Measurements from ENCODE around the gene APP.

The APP gene

DNA sequence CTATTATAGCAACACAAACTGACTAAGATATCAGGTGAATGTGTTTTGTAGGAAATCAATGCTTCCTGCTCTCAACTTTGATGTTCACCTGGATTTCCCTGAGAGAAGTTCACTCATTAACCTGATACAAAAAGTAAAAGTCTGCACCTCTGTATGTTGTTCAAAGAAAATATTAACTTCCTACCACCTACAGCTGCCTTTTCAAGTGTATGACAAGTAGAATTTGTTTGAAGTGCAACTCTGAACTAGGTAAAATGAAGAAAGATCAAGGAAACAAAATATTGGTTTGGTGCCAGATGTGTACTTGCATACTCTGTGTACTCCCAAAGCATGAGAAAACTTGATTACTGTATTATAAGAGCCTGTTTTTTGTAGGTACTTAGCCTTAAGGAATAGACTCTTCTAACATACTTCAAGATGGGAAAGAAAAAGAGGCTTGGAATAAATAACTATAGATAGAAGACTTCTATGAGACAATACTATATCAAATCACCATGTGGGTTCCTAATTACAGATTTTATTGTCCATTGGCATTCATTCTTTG is 193.4 kb downstream of the APP start:
- H3K9ac ChIP-seq (ENCODE audit: low read length): no peak overlapping the region
- TF ChIP-seq EZH2phosphoT487 (IDR thresholded peaks at IDR 0.05; ENCODE audit: low read length) (no peak), EZH2 (optimal IDR thresholded peaks at IDR 0.05; ENCODE audit: low read depth, low read length) (no peak)
- TF ChIP-seq, protein P1, sequence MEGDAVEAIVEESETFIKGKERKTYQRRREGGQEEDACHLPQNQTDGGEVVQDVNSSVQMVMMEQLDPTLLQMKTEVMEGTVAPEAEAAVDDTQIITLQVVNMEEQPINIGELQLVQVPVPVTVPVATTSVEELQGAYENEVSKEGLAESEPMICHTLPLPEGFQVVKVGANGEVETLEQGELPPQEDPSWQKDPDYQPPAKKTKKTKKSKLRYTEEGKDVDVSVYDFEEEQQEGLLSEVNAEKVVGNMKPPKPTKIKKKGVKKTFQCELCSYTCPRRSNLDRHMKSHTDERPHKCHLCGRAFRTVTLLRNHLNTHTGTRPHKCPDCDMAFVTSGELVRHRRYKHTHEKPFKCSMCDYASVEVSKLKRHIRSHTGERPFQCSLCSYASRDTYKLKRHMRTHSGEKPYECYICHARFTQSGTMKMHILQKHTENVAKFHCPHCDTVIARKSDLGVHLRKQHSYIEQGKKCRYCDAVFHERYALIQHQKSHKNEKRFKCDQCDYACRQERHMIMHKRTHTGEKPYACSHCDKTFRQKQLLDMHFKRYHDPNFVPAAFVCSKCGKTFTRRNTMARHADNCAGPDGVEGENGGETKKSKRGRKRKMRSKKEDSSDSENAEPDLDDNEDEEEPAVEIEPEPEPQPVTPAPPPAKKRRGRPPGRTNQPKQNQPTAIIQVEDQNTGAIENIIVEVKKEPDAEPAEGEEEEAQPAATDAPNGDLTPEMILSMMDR (IDR thresholded peaks at IDR 0.05; ENCODE audit: low read length): no peak
- H3K4me1 ChIP-seq (ENCODE audit: low read length): no peaks in the 10 kb centered on the region
- H3K79me2 ChIP-seq (ENCODE audit: low read length): no peaks in the 10 kb centered on the region
- no peaks in the 10 kb centered on the region for H3K9me3 ChIP-seq (replicated peaks; ENCODE audit: insufficient read depth, low read length)
- no peaks in the 10 kb centered on the region for H3K9me2 ChIP-seq (replicated peaks; ENCODE audit: insufficient read depth, low read length)
- no peak overlapping the region for H3K27ac ChIP-seq (ENCODE audit: low read length)
- no peaks in the 10 kb centered on the region for H3K27me3 ChIP-seq (replicated peaks; ENCODE audit: insufficient read depth, low read length)
- H3F3A ChIP-seq (ENCODE audit: insufficient read depth, low read length): no peaks in the 10 kb centered on the region
- no peak overlapping the region for H3K4me2 ChIP-seq (ENCODE audit: low read depth, low read length)
- no peaks in the 10 kb centered on the region for H4K20me1 ChIP-seq (ENCODE audit: insufficient read depth, low read length)
- no peak overlapping the region for H3K4me3 ChIP-seq (ENCODE audit: low read length)
- H3K36me3 ChIP-seq (replicated peaks; ENCODE audit: insufficient read depth, low read length): no peaks in the 10 kb centered on the region; the same call in 1 of the 2 replicates
- DNase-seq: no peak
- no peak overlapping the region for H2AFZ ChIP-seq (ENCODE audit: low read length)

DNA sequence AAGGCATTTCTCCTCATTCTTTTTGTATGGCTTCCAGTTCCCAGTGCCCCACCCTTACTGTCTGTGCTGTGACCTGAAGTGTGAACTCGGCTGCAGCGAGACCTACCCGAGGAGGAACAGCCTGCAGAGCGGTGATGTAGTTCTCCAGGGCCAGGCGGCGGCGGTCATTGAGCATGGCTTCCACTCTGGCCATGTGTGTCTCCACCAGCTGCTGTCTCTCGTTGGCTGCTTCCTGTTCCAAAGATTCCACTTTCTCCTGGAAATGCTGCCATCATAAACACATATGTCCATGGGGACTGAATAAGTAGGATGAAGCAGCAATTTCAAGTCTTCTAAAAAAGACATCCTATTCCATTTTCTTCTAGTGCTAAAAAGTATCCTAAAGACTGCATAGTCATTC is 195.6 kb downstream of the APP start:
- Histone ChIP-seq H3K9me2 (replicated peaks; ENCODE audit: insufficient read depth, low read length) (no peaks in the 10 kb centered on the region), H4K20me1 (ENCODE audit: insufficient read depth, low read length) (no peaks in the 10 kb centered on the region), H3K9me3 (replicated peaks; ENCODE audit: insufficient read depth, low read length) (no peaks in the 10 kb centered on the region), H3K27ac (ENCODE audit: low read length) (no peak overlapping the region), H3K4me1 (ENCODE audit: low read length) (no peaks in the 10 kb centered on the region), H3K4me3 (ENCODE audit: low read length) (no peak overlapping the region), H3K79me2 (ENCODE audit: low read length) (no peaks in the 10 kb centered on the region), H3K4me2 (ENCODE audit: low read depth, low read length) (no peak overlapping the region), H3F3A (ENCODE audit: insufficient read depth, low read length) (no peaks in the 10 kb centered on the region), H3K9ac (ENCODE audit: low read length) (no peak overlapping the region), H3K27me3 (replicated peaks; ENCODE audit: insufficient read depth, low read length) (no peaks in the 10 kb centered on the region), H3K36me3 (replicated peaks; ENCODE audit: insufficient read depth, low read length) (no peaks in the 10 kb centered on the region; the same call in 1 of the 2 replicates), H2AFZ (ENCODE audit: low read length) (no peak overlapping the region)
- no peak for TF ChIP-seq EZH2phosphoT487 (IDR thresholded peaks at IDR 0.05; ENCODE audit: low read length)
- no peak for TF ChIP-seq EZH2 (optimal IDR thresholded peaks at IDR 0.05; ENCODE audit: low read depth, low read length)
- TF ChIP-seq, protein P1 (IDR thresholded peaks at IDR 0.05; ENCODE audit: low read length): no peak
- no peak for DNase-seq

DNA sequence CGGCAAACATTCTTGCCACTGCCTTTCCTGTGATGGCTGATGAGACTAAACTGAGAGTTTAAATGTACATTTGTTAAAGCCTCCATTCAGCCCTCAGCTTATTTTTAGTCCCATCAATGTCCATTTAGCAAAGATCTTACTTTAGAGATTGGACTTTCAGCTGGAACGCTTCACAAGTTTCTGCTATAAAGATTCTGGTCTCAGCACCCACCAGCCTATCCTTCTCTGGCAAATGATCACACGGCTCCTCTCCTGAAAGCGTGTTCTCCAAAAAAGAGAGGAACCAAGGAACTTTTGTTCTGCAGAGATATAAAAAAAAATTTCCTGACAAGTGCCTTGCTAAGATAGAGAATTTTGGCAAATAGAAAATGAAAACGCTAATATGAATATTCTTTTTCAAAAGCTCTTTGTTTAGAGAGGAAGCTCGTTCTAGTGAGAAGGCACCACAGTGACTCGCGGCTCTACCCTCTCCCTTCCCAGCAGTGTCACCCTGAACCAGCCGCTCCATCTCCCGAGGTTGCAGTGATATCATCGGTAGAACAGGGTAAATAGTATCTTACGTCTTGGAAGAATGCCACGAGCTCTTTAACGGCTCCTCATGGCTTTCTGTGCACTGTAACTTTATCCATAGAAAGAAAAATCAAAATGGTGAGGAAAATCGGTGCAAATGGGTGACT is 200.2 kb downstream of the APP start:
- Histone ChIP-seq H3K36me3 (replicated peaks; ENCODE audit: insufficient read depth, low read length) (no peaks in the 10 kb centered on the region; the same call in 1 of the 2 replicates), H3K27me3 (replicated peaks; ENCODE audit: insufficient read depth, low read length) (no peaks in the 10 kb centered on the region), H3K9ac (ENCODE audit: low read length) (no peak overlapping the region), H3F3A (ENCODE audit: insufficient read depth, low read length) (peaks cover 5% of the 10 kb centered on the region; the same call in 1 of the 2 replicates), H3K4me1 (ENCODE audit: low read length) (peaks cover 21% of the 10 kb centered on the region), H3K9me3 (replicated peaks; ENCODE audit: insufficient read depth, low read length) (no peaks in the 10 kb centered on the region), H3K27ac (ENCODE audit: low read length) (no peak overlapping the region), H3K4me3 (ENCODE audit: low read length) (no peak overlapping the region), H3K9me2 (replicated peaks; ENCODE audit: insufficient read depth, low read length) (no peaks in the 10 kb centered on the region), H3K79me2 (ENCODE audit: low read length) (no peaks in the 10 kb centered on the region), H4K20me1 (ENCODE audit: insufficient read depth, low read length) (no peaks in the 10 kb centered on the region), H3K4me2 (ENCODE audit: low read depth, low read length) (no peak overlapping the region), H2AFZ (ENCODE audit: low read length) (no peak overlapping the region)
- no peak for DNase-seq
- TF ChIP-seq, protein P1 (IDR thresholded peaks at IDR 0.05; ENCODE audit: low read length): no peak
- TF ChIP-seq EZH2phosphoT487 (IDR thresholded peaks at IDR 0.05; ENCODE audit: low read length) (no peak), EZH2 (optimal IDR thresholded peaks at IDR 0.05; ENCODE audit: low read depth, low read length) (no peak)
